ENCODE results near the gene CRB2. TPM values are rescaled to one million over a fixed set of nuclear protein-coding genes. Genes with fewer than 3 reads are reported as not detected.

CRB2 gene
- total RNA-seq, 4 donors from 2014 or later, result 2.2 to 19.4 (median 3.1) TPM

DNA sequence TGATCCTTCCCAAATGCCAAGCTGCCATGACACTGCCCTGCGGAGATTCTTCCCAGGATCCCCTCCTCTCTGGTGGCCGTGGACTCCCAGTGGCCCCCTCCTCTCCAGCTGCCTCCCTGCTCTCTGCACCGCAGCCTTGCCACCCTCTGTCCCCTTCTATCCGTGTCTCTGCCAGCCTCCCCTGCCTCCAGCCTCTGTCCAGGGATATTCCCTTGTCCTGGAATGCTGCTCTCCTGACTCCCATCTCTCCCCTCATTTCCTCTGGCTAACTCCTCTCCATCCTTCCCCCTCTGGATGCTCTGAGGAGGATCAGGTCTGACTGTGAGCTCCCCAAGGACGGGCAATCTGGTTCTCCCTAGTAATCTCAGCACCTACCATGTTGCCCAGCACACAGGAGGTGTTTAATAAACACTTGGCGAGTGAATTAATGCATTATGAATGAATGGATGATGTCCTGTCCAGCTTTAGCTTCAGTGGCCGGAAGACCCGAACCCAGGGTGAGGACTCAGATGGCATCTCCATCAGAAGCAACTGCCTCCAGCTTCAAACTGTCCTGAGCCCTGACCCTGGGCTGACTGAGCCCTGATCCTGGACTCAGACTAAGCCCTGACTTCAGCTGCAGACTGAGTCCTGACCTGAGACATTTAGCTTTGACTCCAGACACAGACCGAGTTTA, 7.5 kb upstream of the CRB2 start:
- no peak for DNase-seq
- Histone ChIP-seq H3K27ac (no peak overlapping the region), H3K36me3 (no peaks in the 10 kb centered on the region), H3K4me1 (no peaks in the 10 kb centered on the region), H3K9me3 (no peaks in the 10 kb centered on the region), H3K4me3 (no peak overlapping the region), H3K27me3 (no peaks in the 10 kb centered on the region)
- intact Hi-C loops (cut with DNase I; ENCODE audit: low total_unique reads), result no loop called here
- TF ChIP-seq POLR2A (IDR thresholded peaks at IDR 0.05), result no peak
- TF ChIP-seq, protein P1, sequence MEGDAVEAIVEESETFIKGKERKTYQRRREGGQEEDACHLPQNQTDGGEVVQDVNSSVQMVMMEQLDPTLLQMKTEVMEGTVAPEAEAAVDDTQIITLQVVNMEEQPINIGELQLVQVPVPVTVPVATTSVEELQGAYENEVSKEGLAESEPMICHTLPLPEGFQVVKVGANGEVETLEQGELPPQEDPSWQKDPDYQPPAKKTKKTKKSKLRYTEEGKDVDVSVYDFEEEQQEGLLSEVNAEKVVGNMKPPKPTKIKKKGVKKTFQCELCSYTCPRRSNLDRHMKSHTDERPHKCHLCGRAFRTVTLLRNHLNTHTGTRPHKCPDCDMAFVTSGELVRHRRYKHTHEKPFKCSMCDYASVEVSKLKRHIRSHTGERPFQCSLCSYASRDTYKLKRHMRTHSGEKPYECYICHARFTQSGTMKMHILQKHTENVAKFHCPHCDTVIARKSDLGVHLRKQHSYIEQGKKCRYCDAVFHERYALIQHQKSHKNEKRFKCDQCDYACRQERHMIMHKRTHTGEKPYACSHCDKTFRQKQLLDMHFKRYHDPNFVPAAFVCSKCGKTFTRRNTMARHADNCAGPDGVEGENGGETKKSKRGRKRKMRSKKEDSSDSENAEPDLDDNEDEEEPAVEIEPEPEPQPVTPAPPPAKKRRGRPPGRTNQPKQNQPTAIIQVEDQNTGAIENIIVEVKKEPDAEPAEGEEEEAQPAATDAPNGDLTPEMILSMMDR (IDR thresholded peaks at IDR 0.05), result no peak

DNA sequence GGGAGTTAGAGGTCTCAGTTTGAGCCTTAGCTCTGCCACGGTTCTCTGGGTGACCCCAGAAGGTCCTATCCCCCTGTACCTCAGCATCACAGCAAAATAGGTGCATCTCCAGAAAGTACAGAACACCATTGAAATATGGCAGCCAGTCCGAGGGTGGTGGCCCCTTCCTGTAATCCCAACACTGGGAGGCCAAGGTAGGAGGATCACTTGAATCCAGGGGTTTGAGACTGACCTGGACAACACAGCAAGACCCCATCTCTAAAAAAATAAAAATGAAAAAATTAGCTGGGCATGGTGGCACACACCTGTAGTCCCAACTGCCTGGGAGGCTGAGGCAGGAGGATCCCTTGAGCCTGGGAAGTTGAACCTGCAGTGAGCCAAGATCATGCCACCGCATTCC, 7.0 kb upstream of the CRB2 start:
- H3K27me3 ChIP-seq, result no peaks in the 10 kb centered on the region
- intact Hi-C loops (cut with DNase I; ENCODE audit: low total_unique reads), result no loop called here
- TF ChIP-seq, protein P1 (IDR thresholded peaks at IDR 0.05), result no peak
- TF ChIP-seq POLR2A (IDR thresholded peaks at IDR 0.05), result no peak
- DNase-seq, result no peak
- H3K4me3 ChIP-seq, result no peak overlapping the region
- H3K27ac ChIP-seq, result no peak overlapping the region
- H3K36me3 ChIP-seq, result no peaks in the 10 kb centered on the region
- H3K9me3 ChIP-seq, result no peaks in the 10 kb centered on the region
- H3K4me1 ChIP-seq, result no peaks in the 10 kb centered on the region

DNA sequence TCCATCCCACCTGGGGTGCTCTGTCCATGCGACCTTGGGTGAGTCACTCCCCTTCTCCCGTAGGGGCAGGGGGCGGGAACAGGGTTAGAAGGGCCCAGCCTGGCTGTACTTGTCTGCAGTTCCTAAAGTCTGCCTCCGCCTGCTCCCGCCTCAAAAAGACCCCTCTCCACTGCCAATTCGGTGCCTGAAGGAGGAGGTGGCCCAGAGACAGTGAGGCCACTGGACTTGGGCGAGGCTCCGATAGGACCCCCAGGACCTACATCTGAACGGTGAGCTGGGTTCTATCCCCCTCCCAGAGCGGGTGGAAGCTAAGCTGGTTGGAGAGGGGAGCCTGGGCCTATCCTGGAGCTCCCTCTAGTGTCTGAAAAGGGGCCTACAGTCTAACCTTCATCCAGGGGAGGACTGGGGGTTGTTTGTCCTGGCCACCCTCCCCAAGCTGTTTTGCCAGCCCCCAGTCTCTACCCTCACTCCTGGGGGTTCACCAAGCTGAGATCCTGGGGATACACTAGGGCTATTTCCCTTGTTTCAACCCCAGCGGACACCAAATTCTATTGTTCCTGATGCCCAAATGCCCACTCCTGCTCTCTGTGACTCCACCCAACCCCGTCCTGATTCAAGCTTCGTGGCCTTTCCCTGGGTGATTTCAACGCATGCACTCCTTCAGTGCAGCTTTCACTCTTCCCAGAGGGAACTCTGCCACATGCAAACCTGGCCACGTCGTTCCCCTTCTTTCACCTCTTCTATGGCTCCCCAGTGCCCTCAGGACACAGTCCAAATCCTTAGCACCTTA, 6.1 kb upstream of the CRB2 start:
- H3K36me3 ChIP-seq, result no peaks in the 10 kb centered on the region
- intact Hi-C loops (cut with DNase I; ENCODE audit: low total_unique reads), result no loop called here
- TF ChIP-seq POLR2A (IDR thresholded peaks at IDR 0.05), result no peak
- TF ChIP-seq, protein P1 (IDR thresholded peaks at IDR 0.05), result peak; percentile 85 to 95 (median 90)
- peaks cover 0 to 3% of the 10 kb centered on the region in 2 donors for H3K4me1 ChIP-seq
- H3K4me3 ChIP-seq, result no peak overlapping the region
- no peaks in the 10 kb centered on the region for H3K9me3 ChIP-seq
- no peak for DNase-seq
- no peaks in the 10 kb centered on the region for H3K27me3 ChIP-seq
- no peak overlapping the region for H3K27ac ChIP-seq

DNA sequence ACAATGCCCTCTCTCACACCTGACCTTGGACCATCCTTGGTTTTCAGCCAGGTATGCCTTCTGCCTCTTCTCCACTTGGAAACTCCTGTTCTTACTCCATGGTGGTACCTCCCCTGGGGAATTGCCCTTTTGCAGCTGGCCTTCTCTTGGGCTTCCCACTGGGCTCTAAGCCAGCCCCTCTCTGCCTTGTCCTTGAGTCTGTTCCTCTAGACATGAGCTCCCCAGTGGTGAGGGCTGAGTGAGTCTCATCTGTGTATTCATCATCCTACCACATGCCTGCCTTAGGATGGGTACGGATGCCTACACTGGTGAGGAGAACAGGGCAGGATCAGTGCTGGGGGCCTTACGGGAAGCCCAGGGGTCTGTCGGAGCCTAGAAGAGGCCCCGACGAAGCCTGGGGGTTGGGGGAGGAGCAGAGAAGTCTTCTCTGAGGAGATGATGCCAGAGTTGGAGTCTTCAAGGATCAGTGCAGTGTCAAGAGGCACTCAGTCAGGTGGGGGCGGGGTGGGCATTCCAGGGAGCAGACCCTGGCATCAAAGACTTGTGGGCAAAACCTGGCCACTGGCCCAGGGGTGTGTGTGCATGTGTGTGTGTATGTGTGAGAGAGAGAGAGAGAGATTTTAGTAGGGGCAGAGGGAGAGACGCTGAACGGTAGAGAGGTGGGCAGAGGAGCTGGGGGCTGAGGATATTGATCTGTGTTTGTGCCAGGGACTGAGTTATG, 5.2 kb upstream of the CRB2 start:
- H3K27me3 ChIP-seq, result no peaks in the 10 kb centered on the region
- TF ChIP-seq POLR2A (IDR thresholded peaks at IDR 0.05), result no peak
- TF ChIP-seq, protein P1 (IDR thresholded peaks at IDR 0.05), result no peak
- H3K4me3 ChIP-seq, result no peak overlapping the region
- H3K9me3 ChIP-seq, result no peaks in the 10 kb centered on the region
- peaks cover 0 to 3% of the 10 kb centered on the region in 2 donors for H3K4me1 ChIP-seq
- intact Hi-C loops (cut with DNase I; ENCODE audit: low total_unique reads), result no loop called here
- H3K27ac ChIP-seq, result no peak overlapping the region
- DNase-seq, result no peak
- no peaks in the 10 kb centered on the region for H3K36me3 ChIP-seq

DNA sequence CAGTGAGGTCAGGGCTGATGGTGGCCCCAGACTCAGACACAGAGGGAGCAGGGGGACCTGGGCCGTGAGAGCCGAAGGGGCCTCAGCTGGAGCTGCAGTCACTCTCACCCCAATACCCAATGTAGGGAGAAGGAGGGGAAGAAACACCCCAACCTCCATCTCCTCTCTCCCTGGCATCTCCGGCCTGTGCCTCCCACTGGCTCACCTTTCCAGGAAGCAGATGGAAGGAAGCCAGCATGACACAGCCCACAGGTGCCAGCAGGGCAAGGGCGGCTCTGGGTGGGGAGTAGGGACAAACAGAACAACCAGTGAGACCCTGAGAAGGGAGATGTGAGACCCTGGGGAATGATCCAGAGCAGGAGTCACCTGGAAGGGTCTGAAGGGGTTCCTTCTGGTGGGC, 3.0 kb upstream of the CRB2 start:
- Histone ChIP-seq H3K9me3 (no peaks in the 10 kb centered on the region), H3K4me3 (no peak overlapping the region), H3K4me1 (peaks cover 0 to 3% of the 10 kb centered on the region in 2 donors), H3K36me3 (no peaks in the 10 kb centered on the region), H3K27ac (no peak overlapping the region), H3K27me3 (no peaks in the 10 kb centered on the region)
- intact Hi-C loops (cut with DNase I; ENCODE audit: low total_unique reads), result no loop called here
- TF ChIP-seq, protein P1 (IDR thresholded peaks at IDR 0.05), result no peak
- no peak for TF ChIP-seq POLR2A (IDR thresholded peaks at IDR 0.05)
- no peak for DNase-seq
